ENCODE data around the gene LRTM1.

The LRTM1 gene

DNA sequence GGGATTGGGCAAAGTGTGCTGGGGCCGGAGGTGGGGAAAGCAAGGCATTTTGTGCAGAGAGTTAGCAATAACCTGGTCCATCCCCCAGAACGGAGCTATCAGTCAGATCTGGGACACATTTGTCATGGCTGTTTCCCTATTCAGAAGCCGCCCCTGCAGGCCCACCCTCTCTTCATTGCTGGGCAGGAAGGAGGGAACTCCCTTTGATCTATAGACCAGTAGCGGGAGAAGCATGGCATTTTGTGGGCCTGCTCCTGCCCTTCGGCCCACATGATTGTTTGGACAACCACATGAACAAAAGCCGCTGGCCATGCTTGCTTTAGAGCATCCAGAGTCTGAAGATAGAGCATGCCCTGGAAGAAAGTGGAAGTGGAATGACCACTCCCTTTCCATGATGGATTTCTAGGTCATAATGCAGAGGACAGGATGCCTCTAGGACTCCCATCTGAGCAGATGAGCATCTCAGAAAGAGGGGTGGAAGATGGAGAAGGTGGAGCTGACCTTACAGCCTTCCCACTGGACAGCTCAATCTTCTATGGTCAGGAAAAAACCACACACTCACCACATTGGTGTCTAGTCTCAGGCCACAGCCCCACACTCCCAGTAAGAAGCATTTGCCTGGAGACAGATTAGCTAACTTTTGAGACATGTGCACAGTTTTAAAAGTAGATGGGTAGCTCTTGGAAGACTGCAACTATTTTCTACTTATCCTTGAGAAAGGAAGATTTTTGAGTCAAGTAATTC lies 11.9 kb upstream of the LRTM1 start:
- no peak for DNase-seq

DNA sequence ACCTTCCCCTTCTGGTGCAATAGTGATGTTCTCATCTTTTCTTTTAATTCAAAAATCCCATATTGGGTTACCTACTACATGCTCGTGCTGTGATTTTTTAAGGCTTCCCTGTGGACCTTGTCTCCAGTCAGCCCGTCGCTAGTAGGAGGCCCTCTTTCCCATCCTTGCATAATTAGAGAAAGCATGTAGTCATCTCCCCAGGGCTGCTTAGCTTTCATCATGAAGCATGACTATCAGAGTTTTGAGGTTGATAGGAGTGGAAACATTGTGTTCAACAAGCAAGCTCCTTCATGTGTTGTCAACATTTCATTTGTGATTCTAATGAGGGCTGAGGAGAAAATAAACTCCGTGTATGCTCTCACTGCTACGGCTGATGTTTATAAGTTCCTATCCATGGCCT lies 8.7 kb upstream of the LRTM1 start:
- DNase-seq, result no peak

DNA sequence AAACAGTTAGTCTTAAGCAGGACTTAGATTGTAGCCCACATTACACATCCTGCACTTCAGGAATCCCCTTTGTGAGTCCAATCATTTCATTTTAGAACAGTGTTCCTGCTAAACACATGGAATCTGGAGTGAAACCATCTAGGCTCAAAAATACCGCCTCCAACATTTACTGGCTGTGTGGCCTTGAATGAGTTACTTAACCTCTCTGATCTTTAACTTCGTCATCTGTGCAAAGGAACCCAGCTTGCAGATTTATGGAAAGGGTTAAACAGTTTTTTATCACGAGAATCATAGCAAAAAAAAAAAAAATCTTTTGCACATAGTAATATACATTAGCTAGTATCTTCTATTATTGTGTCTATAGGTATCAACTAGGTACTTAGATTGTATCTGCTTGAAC lies 8.0 kb upstream of the LRTM1 start:
- no peak for DNase-seq

DNA sequence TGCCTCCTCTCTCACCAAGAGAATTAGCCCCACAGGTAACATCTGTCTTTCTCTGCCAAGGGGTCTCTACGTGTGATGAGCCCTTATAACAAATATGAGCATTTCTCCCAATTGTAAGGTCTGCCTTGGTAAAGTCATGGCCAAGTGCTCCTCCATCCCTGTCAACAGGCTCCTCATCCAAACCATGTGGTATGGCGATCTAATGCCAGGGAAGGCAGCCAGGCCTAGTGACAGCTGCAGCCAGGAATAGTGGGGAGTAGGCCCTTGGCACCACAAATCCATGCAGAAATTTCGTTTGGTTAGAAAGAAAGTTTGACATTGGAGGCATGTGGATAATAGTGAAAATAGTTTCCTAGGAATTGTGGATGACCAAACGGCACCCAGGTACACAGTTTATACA lies 4.7 kb upstream of the LRTM1 start:
- peak; percentile 63 for DNase-seq

DNA sequence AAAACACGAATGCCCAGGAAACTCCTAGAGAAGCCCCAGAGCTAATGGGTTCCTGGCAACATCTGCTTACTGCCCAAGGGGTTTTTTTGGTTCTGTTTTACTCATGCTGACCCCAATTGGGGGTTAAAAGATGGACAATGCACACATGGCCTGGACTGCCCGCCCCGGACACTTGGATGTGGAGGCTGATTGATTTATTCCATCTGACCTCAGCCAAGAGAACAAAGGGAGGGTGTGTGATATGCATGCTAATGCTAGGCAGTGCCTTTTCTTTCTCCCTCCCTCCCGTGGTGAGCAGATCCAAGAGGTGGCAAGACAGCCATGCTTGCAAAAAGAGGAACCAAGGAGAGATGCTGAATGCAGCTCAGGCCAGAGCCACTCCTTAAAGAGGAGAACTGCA lies 3.3 kb upstream of the LRTM1 start:
- DNase-seq, result peak; percentile 81

DNA sequence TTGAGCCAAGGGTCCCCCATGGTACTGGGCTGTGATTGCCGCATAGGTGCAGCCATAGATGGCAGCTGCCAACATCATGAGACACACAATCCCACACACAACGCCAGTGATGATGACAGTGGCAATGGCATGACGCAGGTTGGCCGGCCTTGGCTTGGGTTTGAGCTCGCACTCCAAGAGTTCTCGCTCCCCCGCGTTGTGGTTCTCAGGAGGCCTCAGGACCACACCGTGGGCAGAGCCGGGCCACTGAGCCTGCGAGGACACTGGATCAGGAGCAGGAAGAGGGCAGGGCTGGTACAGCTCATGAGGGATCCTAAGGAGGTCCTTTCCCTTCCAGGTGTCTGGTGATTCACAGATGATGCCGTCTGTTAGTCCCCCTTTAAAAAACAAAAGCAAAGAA lies 9.3 kb downstream of the LRTM1 start:
- DNase-seq, result no peak

DNA sequence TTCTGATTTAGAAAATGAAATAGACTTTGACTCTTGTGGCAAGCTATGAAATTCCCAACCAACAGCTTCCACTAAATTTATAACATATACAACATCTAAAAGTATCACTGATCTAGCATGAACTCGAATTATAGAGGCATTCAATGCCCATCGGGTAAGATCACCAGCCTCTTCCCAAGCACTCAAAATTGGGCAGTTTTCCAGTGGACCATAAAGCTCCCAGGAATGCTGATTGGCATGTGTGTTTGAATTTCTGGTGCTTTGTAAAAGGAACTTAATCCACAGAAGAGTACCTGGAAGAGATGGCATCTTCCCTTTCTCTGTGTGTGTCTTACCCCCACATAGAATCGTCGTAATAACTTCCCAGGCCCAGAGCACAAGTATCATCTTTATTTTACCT lies 10.0 kb downstream of the LRTM1 start:
- DNase-seq, result no peak

DNA sequence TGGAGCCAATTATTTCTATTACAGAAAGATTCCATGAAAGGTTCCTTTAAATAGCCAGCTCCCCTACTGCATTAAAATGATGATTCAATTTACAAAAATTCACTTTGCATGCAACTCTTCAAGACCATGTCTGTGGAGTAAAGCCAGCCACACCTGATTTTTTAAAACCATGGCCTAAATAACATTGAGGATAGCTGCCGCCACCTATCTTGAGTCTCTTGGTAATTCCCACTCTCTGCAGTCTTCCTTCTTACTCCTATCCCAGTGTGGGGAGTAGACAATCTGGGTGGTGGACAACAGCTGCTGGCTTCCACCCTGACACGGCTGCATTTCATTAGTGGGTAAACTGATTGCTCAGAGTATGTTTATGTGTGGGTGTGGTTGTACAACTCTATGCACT lies 10.7 kb downstream of the LRTM1 start:
- no peak for DNase-seq

DNA sequence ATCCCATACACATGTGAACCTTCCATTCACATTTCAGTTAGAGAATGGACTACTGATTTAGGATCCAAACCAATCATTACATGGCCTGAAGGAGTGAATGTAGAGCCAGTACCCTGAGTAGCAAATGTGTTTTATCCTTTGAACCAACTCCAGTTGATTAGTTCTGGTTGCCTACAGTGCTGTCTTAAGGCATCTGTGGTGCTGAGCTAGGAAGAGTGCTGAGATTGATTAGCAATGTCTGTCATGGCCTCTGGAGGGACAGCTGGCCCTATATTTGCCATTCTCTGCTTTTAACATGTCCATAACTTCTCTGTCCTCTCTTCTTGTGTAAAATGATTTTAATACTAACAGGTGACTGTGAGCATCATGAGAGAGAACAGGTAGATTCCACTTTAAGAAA lies 11.1 kb downstream of the LRTM1 start:
- DNase-seq, result no peak

DNA sequence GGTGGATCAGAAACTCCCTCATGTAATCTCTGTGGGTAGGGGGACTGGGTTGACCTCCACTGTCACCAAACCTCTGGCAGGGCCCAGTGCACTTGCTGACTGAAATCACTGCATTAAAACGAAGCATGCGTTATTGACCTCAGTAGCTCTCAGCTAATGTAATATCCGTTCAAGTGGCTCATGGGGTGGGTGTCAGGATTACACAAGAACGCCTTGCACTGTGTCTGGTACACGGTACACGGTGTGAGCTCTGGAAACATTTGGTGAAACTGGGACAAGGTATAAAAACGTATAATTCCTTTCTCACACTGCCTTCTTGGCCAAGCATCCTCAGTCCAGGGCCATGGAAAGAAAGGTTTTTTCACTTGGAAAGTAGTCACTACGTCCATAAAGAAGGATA lies 11.9 kb downstream of the LRTM1 start:
- no peak for DNase-seq

DNA sequence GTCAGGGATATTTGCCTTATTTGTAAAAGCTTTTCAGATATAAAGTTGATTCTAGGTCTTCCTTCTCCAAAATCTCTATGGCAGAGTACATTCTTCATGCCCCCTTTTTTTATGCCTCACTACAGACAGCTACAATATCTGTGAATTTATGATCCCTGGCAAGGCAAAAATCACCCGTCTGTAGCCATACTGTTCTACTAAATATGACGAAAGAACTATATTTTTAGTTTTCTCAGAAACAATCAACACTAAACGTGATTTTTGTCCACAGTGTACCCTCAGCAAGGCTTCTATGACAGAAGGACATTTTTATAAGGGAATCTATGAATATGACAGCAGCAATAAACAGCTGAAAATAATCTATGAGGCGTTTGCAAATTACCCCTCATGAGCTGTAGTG lies 12.7 kb downstream of the LRTM1 start:
- no peak for DNase-seq

DNA sequence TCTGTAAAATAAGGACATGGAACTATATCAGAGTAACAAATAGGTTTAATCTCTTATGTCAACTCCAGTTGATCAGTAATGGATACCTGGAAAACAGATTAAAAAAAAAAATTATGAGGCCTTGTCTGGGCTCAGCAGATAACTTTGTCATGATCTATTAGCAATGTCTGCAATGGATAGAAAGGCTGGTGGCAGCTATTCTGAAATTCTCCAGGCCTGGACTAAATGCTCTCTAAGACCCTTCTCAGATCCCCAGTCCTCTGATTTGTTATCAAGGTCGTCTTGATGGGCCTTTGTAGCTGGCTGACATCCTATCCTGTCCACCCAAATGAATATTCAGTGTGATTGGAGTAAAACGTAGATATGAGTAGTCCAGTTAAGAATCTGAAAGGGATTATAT lies 13.7 kb downstream of the LRTM1 start:
- no peak for DNase-seq

DNA sequence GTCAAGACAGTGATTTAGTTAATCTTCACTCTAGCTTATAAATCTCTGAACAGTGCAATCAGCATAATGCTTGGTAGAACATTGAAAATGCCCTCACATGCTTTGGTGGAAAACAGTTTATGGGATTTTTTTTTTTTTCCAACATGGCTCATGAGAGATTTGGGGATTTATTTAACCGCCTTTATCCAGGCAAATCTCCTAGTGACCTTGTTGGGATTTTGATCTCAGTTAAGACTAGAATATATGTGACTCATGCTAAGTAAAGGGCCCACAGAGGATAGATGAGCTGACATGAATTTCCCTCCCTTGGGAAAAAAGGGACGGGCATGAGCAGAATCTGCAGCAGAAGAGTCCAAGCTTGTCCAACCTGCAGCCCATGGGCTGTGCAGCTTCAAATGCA lies 18.7 kb downstream of the LRTM1 start:
- DNase-seq, result no peak

DNA sequence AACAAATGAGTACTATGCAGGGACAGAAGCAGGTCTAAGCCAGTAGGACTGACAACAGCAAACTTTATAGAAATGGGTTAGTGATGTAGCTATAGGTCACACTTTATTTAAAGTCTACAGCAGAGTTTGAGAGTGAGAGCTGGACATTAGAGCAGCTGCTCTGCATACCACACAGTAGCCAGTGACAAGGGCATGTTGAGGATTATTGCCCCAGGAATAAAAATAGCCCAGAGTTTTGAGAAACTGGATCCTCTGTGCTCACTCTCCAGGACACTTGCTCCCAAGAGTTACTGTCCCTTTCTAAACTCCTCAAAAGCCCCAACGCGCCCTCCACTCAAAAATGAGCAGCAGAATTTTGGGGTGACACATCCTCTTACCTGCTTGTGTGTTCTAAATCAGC lies 21.1 kb downstream of the LRTM1 start:
- DNase-seq, result no peak

DNA sequence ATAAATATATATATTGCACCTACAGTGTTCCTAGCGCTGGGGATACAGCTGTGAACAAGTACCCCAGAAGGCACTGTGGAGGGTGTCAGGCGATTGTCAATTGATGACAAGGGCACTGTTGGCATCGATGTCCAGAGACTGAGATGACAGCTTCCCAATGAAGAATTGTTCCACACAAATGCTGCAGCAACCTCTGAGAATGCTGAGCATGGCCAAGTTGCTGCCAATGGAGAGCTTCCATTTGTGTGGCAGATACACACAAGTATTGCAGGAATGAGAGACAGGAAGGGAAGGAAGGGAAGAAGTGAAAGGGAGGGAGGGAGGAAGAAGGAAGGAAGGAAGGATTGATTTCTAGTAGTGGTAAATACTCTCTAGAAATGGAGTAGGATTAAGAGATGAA lies 21.9 kb downstream of the LRTM1 start:
- DNase-seq, result no peak

DNA sequence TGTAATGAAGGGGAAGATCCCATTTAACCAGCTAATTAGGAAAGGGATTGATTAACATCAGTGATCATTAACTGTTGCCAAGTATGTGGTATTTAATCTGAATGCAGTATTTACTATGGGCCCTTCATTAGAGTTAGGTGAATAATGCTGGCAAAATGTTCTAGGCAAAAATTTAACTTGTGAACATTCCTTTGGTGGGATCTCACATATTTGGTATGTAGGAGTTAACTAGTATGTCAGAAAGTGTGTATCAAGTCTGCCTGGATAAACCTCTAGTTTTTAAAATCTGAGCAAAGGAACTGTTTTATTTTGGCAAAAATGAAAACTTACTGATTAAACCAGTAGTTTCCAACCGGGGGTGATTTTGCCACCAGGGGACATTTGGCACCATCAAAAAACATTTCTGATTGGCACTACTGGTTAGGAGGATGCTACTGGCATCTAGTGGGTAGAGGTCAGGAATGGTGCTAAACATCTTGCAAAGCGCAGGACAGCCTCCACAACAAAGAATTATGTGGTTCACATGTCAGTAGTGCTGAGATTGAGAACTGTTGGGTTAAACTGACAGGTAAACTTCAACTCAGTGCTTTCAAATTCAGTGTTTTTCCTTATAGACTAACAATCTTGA lies 22.5 kb downstream of the LRTM1 start:
- DNase-seq, result no peak

DNA sequence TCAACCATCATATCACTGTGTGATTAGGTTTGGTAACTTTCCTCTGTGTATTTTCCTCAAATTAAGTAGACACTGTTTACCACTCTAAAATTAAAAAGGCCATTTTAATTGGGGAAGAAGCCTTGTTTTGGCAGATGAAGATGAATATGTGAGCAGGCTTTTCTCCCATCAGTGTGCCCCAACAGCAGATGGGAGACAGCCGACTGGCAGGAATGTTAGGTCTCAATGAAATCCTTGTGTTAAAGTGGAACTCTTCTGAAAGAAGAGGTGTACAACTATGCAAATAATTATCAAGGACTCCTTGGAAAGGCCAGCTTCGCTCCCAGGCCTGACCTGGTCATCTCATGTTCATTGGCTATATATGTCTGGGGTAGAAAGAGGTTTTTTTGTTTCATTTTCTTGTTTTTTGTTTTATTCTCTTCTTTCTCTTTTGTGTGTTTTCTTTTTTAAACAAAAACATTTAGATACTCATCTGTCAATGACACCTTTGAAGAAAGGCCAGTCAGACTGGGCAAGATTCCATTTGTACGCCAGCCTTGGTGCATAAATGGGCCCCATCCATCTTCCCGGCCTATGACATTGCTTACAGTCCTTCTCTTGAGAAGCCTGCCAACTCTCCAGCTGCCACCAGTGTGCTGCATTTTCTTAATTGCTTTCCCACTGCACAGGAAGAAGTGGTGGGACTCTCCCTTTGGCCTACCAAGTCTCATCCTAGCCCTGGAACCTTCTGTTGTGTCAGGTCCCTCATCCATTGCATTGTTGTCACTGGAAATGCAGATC lies 25.8 kb downstream of the LRTM1 start:
- no peak for DNase-seq

DNA sequence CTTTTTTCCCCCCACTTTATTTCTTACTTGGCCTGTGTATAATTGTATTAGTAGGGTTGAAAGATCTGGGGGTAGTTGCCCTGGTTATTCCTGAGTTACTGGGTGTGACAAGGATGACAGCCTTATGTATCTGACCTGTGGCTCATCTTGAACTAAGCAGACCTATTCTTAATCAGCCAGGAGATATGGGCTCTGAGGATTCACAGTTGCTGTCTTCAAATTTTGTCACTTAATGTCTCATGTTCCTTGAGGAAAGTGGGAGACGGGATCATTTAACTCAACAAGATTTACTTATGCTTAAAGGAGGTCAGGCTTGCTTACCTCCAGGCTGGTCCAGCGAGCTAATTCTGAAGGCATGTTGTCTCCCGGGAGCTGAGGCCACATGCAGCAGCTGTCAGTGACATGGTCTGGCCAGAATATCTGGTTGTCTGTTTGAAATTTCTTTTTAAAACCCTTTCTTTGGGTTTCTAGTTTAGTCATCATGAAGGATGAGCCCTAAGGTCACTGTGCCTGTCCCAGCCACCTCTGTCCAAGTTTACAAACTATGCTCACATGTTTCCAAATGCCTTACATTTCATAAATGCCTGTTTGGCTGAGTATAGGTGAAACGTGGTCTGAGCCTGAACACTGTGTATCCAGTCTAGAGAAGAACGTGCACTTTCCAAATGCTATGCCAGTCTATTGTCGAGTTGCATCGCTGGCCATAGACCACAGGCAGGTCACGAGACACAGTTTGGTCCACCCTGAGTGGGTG lies 26.8 kb downstream of the LRTM1 start:
- DNase-seq, result no peak

DNA sequence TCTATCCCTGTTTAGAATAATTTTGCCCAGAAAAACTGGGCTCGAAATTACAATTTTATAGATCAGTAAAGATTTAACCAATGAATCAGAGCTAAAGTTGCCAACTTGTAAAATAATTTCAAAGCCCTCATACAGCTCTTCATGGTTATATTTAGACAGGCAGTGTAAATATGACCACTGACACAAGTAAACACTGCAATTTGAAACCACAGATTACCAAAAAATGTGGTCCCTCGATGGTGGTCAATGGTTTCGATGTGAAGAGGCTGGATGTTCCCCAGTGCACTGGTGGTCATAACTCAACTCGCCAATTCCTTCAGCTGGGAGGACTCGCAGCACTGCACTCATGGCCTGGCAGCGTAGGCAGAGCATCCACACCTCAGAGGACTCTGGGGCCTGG lies 28.6 kb downstream of the LRTM1 start:
- no peak for DNase-seq

DNA sequence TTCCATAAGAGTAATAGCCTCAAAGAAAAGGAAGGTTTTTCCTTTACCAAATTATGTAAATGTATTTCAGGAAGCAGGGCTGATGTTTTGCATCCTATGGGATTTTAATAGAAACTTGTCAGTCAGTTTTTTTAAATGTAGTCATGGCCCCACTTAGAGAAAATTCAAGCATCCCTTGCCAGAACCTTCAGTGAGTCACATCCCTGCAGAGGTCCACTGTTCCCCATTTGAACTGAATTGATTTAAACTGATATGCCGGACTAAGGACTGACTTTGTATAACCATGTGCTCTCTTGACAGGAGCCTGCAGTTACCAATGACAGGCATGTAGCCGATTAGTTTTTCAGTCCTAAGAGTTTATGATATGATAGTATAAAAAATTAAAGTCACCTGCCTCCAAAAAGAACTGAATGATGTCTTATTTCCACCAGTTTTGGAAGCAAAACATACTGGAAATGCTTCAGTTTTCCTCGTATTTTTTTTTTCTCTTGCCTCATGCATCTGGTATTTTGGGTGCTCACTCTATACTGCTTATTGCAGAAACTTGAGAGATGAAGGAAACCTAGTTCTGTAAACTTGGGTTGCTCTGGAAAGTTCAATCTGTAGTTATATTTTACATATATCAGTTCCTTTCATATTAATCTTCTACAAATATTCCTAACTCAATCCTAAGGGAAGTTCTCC lies 30.7 kb downstream of the LRTM1 start:
- DNase-seq, result no peak

DNA sequence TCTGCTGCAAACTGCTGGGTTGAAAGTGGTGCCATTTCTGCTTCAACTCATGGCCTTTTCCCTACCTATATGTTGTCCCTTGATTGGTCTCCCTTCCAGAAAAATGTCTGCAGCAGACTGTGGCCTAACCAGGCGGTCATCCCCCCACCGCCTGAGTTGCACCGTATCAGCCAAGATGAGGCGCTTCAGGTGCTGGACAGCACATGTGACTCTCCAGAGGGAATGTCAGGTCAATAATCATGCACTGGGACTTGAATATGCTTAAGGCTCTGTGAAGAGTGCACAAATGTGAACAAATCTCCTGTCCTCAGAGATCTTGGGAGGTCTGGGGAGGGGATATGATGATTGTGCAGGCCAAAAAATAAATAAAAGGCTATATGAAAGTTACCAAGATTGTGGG lies 32.2 kb downstream of the LRTM1 start:
- no peak for DNase-seq

DNA sequence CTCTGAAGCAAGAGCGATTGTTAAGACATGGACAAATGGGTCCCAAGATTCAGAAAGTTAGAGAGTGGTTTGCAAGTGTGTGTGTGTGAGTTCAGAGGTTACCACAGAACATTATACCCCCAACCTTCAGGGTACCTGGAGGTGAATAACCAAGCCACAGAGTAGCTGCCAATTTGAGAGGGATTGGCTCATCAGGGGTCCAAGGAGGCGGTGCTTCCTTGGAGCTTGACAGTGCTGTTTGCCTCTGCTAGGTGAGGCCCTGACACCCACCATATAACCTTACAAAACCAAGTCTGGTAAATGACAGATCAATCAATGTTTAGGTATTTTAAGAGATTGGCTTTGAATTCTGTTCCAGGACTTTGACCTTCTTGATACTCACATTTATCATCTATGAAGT lies 35.7 kb downstream of the LRTM1 start:
- no peak for DNase-seq

DNA sequence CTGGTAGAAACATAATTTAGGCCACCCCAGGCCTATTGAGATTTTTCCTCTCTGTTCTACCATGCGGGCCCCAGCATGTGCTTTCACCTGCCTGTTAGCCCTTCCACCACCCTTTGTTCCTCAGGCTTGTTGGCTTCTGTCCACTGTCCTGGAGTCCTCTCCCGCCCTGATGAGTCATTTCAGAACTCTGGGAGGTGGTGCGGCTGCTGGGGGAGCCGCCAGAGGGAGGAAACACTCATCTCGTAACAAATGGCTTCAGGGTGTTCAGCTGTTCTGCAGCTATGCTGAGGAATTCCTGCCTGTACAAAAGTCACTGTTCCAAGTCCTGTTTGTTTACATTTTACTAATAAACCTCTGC lies 36.3 kb downstream of the LRTM1 start:
- DNase-seq, result peak; percentile 38

Data from midbrain (tissue), 1 donor.